ENCODE results near the gene DMPK. TPM values are rescaled to one million over a fixed set of nuclear protein-coding genes. Genes with fewer than 3 reads are reported as not detected.

DMPK gene
- total RNA-seq, 2 donors from 2014 or later: 52.8 to 88.2 TPM

- intact Hi-C loops (cut with DNase I): no loop called here
- Histone ChIP-seq H3K36me3 (no peaks in the 10 kb centered on the region), H3K4me1 (replicated peaks) (peaks cover 29% of the 10 kb centered on the region), H3K9me3 (no peaks in the 10 kb centered on the region), H3K27me3 (replicated peaks; ENCODE audit: insufficient read depth) (no peaks in the 10 kb centered on the region), H3K27ac (peak overlapping the region; percentile 49 to 99), H3K4me3 (no peak overlapping the region)
- WGBS: 39% methylated on average over 27 of the region's 27 CpGs
- DNase-seq (ENCODE audit: low spot score): no peak
- TF ChIP-seq CTCF (IDR thresholded peaks at IDR 0.05): no peak
- no peak for TF ChIP-seq POLR2A (IDR thresholded peaks at IDR 0.05)
- TF ChIP-seq POLR2AphosphoS5 (IDR thresholded peaks at IDR 0.05): no peak
Measured at GRCh38 chr19:45763691-45764294, 18.5 kb downstream of the DMPK start.

DNA sequence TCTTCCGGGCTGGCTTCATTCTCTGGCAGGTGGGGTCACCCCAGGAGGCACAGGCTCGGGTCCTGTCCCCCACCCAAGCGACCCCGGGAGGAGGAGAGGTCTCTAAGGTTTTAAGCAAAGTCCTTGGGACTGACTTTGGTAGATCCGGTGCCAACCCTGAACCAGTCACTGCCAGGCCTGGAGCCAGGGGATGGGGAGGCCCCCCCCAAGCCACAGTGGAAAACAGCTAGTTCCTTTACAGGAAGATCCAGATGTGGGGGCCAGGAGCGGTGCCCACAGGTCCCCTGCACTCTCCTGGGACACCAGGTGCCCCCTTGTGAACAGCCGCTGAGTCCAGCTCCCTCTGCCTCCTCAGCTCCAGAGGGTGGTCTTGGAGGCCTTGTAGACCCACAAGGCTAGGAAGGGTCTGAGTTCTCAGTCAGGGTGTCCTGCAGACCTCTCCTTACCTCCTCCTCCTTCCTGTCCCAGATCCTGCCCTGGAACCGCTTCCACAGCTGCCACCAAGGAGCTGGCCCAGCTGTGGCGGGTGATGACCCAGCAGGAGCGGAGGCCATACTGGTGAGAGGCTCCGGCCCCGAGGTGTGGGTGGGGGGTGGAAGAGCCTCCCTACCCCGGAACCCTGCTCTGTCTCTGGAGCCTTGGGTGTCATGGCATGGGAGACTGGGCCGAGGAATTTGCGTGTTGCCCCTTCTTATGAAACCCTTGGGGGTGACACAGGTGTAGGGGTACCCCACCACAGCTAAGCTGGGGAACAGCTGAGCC, 19.2 kb downstream of the DMPK start:
- intact Hi-C loops (cut with DNase I): no loop called here
- Histone ChIP-seq H3K9me3 (no peaks in the 10 kb centered on the region), H3K4me3 (no peak overlapping the region), H3K27ac (no peak overlapping the region), H3K4me1 (replicated peaks) (peaks cover 29% of the 10 kb centered on the region), H3K36me3 (no peaks in the 10 kb centered on the region), H3K27me3 (replicated peaks; ENCODE audit: insufficient read depth) (no peaks in the 10 kb centered on the region)
- TF ChIP-seq POLR2A (IDR thresholded peaks at IDR 0.05): no peak
- no peak for TF ChIP-seq CTCF (IDR thresholded peaks at IDR 0.05)
- TF ChIP-seq POLR2AphosphoS5 (IDR thresholded peaks at IDR 0.05): no peak
- no peak for DNase-seq (ENCODE audit: low spot score)
- 92% methylated on average over 9 of the region's 15 CpGs for WGBS

- no peak for DNase-seq (ENCODE audit: low spot score)
- intact Hi-C loops (cut with DNase I): no loop called here
- Histone ChIP-seq H3K4me3 (no peak overlapping the region), H3K36me3 (no peaks in the 10 kb centered on the region), H3K4me1 (replicated peaks) (peaks cover 29% of the 10 kb centered on the region), H3K9me3 (no peaks in the 10 kb centered on the region), H3K27me3 (replicated peaks; ENCODE audit: insufficient read depth) (no peaks in the 10 kb centered on the region), H3K27ac (no peak overlapping the region)
- TF ChIP-seq POLR2A (IDR thresholded peaks at IDR 0.05) (no peak), POLR2AphosphoS5 (IDR thresholded peaks at IDR 0.05) (no peak), CTCF (IDR thresholded peaks at IDR 0.05) (no peak)
- 85% methylated on average over 16 of the region's 17 CpGs for WGBS
Measured at GRCh38 chr19:45761714-45762113, 20.6 kb downstream of the DMPK start.

DNA sequence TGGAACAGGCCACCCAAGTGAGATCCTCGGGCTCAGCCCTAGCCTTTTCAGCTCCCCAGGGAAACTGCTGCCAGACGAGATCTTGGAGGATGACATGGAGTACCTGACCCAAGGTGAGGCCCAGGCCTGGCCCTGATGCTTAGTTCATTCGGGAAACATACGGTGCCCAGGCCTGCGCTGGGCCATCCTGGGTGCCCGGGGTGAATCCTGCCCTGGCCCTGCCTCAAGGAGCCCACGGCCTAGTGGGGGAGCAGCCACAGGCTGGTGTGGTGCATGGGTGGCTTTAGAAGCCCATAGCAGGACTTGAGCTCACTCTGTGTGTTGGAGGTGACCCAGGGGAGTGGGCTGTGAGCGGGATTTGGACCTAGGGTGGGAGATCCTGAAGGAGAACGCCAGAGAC, 23.4 kb downstream of the DMPK start:
- WGBS: 85% methylated on average over 5 of the region's 9 CpGs
- no peak overlapping the region for H3K4me3 ChIP-seq
- intact Hi-C loops (cut with DNase I): no loop called here
- TF ChIP-seq POLR2A (IDR thresholded peaks at IDR 0.05) (no peak), CTCF (IDR thresholded peaks at IDR 0.05) (no peak), POLR2AphosphoS5 (IDR thresholded peaks at IDR 0.05) (no peak)
- H3K9me3 ChIP-seq: no peaks in the 10 kb centered on the region
- H3K4me1 ChIP-seq (replicated peaks): peaks cover 3% of the 10 kb centered on the region
- no peaks in the 10 kb centered on the region for H3K36me3 ChIP-seq
- no peak for DNase-seq (ENCODE audit: low spot score)
- H3K27me3 ChIP-seq (replicated peaks; ENCODE audit: insufficient read depth): no peaks in the 10 kb centered on the region
- H3K27ac ChIP-seq: no peak overlapping the region

DNA sequence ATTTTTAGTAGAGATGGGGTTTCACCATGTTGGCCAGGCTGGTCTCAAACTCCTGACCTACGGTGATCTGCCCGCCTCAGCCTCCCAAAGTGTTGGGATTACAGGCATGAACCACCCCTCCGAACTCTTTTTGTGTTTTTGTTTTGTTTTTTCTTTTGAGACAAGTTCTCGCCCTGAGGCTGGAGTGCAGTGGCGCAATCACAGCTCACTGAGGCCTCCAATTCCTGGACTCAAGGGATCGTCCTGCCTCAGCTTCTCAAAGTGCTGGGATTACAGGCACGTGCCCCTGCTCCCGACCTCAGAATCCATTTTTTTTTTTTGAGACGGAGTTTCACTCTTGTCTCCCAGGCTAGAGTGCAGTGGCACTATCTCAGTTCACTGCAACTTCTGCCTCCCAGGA, 24.6 kb downstream of the DMPK start:
- no peaks in the 10 kb centered on the region for H3K36me3 ChIP-seq
- DNase-seq (ENCODE audit: low spot score): no peak
- WGBS: 82% methylated on average over 9 of the region's 9 CpGs
- intact Hi-C loops (cut with DNase I): no loop called here
- H3K27me3 ChIP-seq (replicated peaks; ENCODE audit: insufficient read depth): no peaks in the 10 kb centered on the region
- no peaks in the 10 kb centered on the region for H3K4me1 ChIP-seq (replicated peaks)
- no peak overlapping the region for H3K4me3 ChIP-seq
- H3K9me3 ChIP-seq: no peaks in the 10 kb centered on the region
- TF ChIP-seq POLR2AphosphoS5 (IDR thresholded peaks at IDR 0.05) (no peak), CTCF (IDR thresholded peaks at IDR 0.05) (no peak), POLR2A (IDR thresholded peaks at IDR 0.05) (no peak)
- no peak overlapping the region for H3K27ac ChIP-seq
